Stimulated activated CD8-positive, alpha-beta memory T cell treated with anti-CD3 and anti-CD28 coated beads, Interleukin-7, amount 100 ng/mL, for 4 hours (primary cell): ENCODE results near the gene SP3.

Experiments used
- DNase-seq, 2 donors: peaks; one replicate each; pipeline ENCODE4 v3.0.0-alpha.2; 2020; ENCODE audit warnings: low read depth in 2 of 2

The SP3 gene

DNA sequence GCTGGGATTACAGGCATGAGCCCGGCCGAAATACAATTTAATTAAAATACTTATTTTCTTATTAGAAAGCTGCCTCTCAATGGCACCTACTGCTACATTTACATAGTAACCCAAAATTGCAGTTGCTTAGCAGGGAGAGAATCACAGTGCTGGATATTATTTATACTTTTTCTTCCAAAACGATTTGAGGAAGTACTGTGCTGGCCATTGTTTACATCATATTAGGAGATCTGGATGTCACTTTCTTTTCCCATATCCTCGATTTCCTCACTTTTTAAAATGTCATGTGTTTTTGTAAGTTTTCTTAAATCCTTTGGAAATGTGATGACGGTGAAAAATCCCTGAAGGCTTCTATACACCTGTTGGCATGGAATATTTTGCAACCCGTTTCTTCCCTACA, 3.4 kb upstream of the SP3 start:
- DNase-seq: no peak

GRCh38 chr2:173966274-173967098, 1.3 kb upstream of the SP3 start:
- no peak for DNase-seq

DNA sequence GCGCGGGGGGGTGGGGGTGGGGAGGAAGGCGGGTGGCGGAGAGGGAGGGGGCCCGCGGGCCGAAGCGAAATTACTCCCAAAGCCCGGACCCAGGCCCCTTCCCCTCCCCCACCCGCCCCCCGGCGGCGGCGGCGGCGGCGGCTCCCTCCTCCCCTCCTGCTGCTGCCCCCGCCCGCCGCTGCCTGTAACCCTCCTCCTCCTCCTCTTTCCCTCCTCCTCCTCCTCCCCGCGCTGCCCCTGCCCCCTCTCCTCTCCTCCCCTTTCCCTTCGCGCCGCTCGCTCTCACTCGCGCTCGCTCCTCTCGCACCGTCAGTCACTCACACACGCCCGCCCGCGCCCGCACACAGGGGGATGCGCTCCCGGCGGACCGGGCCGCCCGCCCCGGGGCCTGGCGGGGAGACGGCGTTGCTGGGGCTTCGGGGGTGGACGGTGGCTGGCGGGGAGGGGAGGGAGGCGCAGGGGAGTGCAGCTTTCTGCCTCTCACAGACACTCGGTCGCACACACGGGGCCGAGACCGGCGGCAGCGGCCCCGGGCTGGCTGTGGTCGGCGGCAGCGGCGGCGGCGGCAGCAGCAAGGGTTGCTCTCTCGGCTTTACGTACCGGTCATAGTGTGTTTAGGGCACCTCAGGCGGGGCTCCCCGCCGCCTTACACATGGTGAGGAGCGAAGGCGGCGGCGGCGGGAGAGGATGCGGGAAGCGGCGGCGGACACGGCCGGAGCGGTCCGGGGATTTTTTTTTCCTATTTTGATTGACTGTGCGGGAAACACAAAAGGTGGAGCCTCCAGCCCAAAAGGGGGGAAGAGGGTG, 405 bp downstream of the SP3 start:
- peak; percentile 82 to 86 for DNase-seq

GRCh38 chr2:173963817-173964564, 1.2 kb downstream of the SP3 start:
- peak; percentile 87 to 94 for DNase-seq

GRCh38 chr2:173963323-173963816, 1.8 kb downstream of the SP3 start:
- DNase-seq: peak in 1 of 2 donors; percentile 40

DNA sequence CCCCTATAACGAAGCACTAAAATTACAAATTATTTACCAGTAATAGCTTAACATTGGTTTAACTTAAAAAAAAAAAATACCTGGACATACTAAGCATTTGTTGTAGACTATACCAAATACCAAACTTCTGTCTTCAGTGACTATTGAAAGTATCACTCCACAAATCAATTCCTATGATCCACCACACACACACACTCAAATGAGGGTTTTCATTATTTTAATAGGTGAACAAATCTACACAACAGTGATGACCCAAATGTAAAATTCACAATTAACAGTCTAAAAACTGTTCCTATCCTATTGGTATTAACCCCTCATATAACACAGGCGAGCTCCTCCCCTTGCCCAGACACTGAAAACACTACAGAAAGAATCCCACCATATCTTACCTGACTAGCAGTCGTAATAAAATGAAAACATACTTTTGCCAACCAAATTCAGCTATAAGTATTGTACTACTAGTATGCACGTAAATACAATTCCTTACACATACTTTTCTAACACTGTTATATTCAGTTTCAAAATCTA, 2.5 kb downstream of the SP3 start:
- no peak for DNase-seq

- no peak for DNase-seq
Observed at GRCh38 chr2:173962031-173962430, 3.1 kb downstream of the SP3 start.

DNA sequence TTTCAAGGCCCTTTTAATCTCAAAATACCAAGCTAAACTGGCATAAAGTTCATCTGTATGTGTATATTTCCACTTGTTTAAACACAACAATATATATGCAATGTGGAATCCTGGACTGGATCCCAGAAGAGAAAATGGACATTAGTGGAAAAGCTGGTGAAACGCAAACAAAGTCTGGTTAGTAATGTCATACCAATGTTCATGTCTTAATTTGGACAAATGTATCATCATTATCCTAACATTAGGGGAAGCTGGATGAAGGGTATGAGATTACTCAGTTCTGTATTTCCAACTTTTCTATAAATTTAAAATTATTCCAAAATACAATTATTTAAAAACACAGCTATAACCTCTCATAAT, 3.8 kb downstream of the SP3 start:
- no peak for DNase-seq

- no peak for DNase-seq
Observed at GRCh38 chr2:173959909-173960308, 5.3 kb downstream of the SP3 start.

GRCh38 chr2:173959358-173959884, 5.8 kb downstream of the SP3 start:
- no peak for DNase-seq

DNA sequence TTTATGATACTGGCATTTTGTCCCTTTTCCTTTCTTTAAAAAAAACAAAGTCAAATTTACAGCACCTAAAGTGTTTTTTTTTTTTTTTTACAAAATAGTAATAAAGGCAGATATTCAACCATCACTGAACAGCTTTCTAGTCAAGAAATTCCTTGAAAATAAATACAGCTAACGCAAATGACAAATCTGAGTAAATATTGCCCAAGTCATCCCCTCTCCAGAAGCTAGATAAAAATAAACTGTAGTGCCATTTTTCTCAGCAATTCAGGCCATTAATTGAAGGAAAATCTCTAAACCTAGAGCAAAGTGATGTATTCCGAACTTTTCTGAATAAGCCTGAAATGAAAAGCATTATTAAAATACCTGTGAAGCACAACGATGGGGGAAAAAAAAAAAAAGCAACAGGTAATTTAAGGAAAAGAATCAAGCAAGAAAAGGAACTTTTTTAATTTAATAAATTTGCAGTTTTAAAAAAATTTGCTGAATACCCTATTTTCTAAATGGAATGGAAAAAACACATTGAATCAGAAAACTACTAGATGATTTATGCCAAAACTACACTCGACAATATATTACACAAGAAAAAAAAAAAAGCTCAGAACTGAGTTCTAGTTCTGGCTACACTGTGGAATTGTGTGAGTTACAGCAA, 6.9 kb downstream of the SP3 start:
- DNase-seq: no peak

- no peak for DNase-seq
Observed at GRCh38 chr2:173957517-173957916, 7.7 kb downstream of the SP3 start.

GRCh38 chr2:173956454-173956853, 8.7 kb downstream of the SP3 start:
- DNase-seq: no peak

GRCh38 chr2:173955867-173956266, 9.3 kb downstream of the SP3 start:
- DNase-seq: no peak

- no peak for DNase-seq
Observed at GRCh38 chr2:173955004-173955403, 10.2 kb downstream of the SP3 start.

DNA sequence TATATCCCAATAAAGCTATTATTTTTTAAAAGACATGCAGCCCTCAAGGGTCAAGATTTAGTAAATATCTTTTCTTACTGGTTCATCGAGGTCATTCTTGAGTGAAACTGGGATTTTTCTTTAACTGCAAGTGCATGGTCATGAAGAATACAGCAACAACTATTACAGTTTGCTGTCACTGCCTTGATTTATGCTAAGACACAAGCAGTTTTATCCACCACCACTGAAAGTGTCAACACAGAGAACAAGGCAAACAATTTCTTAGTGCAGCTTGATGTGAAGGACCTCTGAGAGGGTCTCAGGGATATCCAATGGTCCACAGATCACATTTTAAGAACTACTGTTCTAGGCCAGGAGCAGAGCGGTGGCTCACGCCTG, 12.1 kb downstream of the SP3 start:
- no peak for DNase-seq

DNA sequence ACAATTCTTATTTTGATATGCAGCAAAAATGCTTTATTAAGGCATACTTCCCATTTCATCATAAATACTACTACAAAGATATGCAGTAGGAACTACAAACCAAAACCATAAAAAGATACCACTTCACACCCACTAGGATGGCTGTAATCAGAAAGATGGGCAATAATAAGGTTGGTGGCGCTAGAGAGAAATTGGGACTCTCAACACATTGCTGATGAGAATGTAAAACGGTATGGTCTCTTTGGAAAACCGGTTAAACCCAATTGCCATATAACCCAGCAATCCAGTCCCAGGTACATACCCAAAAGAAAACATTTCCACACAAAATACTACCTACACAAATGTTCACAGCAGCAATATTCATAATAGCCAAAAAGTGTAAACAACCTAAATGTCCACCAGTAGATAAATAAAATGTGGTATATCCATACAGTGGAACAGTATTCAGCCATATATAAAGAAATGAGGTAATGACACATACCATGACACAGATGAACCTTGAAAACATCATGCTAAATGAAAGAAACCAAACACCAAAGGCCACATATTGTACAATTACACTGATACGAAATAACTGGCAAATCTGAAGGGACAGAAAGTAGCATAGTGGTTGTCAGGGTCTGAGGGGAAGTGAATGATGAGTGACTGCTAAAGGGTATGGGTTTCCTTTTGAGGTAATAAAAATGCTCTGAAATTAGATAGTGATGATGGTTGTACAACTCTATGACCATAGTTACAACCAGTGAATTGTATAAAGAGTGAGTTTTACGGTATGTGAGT, 12.7 kb downstream of the SP3 start:
- no peak for DNase-seq

- no peak for DNase-seq
Observed at GRCh38 chr2:173948842-173949241, 16.3 kb downstream of the SP3 start.

- no peak for DNase-seq
Observed at GRCh38 chr2:173948198-173948597, 17.0 kb downstream of the SP3 start.

- DNase-seq: no peak
Observed at GRCh38 chr2:173947131-173947530, 18.0 kb downstream of the SP3 start.
